Keratinocyte (primary cell): ENCODE measurements around the gene CUL1. TPM values are rescaled to one million over a fixed set of nuclear protein-coding genes. Genes with fewer than 3 reads are reported as not detected.

ENCODE experiments used
- DNase-seq: peaks from one replicate; pipeline ENCODE4 v3.0.0-alpha.2; 2011; ENCODE audit warnings: low read depth, missing footprints, low spot score
- FAIRE-seq: peaks from 2 replicates; lab custom pipeline; 2011; peaks lifted over from hg19 to GRCh38; lab: Jason Lieb, UNC
- H2AFZ ChIP-seq: 2 replicates; pipeline ENCODE4 v1.6.0; 2012; ENCODE audit warnings: low read length, control low read depth, inconsistent platforms; ENCODE audit not compliant: control insufficient read depth
- H3K27ac ChIP-seq: 2 replicates; pipeline ENCODE4 v1.5.1; 2011; ENCODE audit warnings: low read length; ENCODE audit not compliant: control insufficient read depth, insufficient read depth
- H3K27me3 ChIP-seq: 3 replicates; pipeline ENCODE4 v1.6.0; 2011; ENCODE audit warnings: low read length; ENCODE audit not compliant: control insufficient read depth, insufficient read depth; ENCODE audit errors: extremely low read depth
- H3K36me3 ChIP-seq, 2 experiments: 2 replicates in 1 of 2; 3 replicates in 1 of 2; pipeline ENCODE4 v1.5.1; 2011; ENCODE audit warnings: low read length in 2 of 2, mild to moderate bottlenecking in 1 of 2; ENCODE audit not compliant: control insufficient read depth in 2 of 2, insufficient read depth in 2 of 2; ENCODE audit errors: extremely low read depth in 1 of 2
- H3K4me1 ChIP-seq: 3 replicates; pipeline ENCODE4 v1.5.1; 2011; ENCODE audit warnings: low read length; ENCODE audit not compliant: control insufficient read depth, insufficient read depth; ENCODE audit errors: extremely low read depth
- H3K4me2 ChIP-seq: 3 replicates; pipeline ENCODE4 v1.6.0; 2011; ENCODE audit warnings: low read depth, low read length; ENCODE audit not compliant: control insufficient read depth, insufficient read depth; ENCODE audit errors: extremely low read depth
- H3K4me3 ChIP-seq, 3 experiments: fragments of 200-600 bp in 1 of 3; sonication (generic) in 1 of 3; 2 replicates in 2 of 3; 3 replicates in 1 of 3; pipeline ENCODE4 v1.5.1; 2011 to 2016; ENCODE audit warnings: low read length in 3 of 3, mild to moderate bottlenecking in 3 of 3, control low read depth in 2 of 3, inconsistent platforms in 1 of 3, low read depth in 1 of 3, mixed read lengths in 1 of 3, mixed run types in 1 of 3, moderate library complexity in 1 of 3; ENCODE audit not compliant: control insufficient read depth in 2 of 3, insufficient read depth in 2 of 3; ENCODE audit errors: extremely low read depth in 1 of 3
- H3K79me2 ChIP-seq: 2 replicates; pipeline ENCODE4 v1.6.0; 2012; ENCODE audit warnings: low read length; ENCODE audit not compliant: control insufficient read depth, insufficient read depth
- H3K9ac ChIP-seq: 3 replicates; pipeline ENCODE4 v1.6.0; 2011; ENCODE audit warnings: low read length; ENCODE audit not compliant: control insufficient read depth, insufficient read depth; ENCODE audit errors: extremely low read depth
- H3K9me1 ChIP-seq: 3 replicates; pipeline ENCODE4 v1.6.0; 2011; ENCODE audit warnings: low read length; ENCODE audit not compliant: control insufficient read depth, insufficient read depth; ENCODE audit errors: extremely low read depth
- H3K9me3 ChIP-seq: 2 replicates; pipeline ENCODE4 v1.5.1; 2012; ENCODE audit warnings: low read depth, low read length; ENCODE audit not compliant: control insufficient read depth
- H4K20me1 ChIP-seq: 3 replicates; pipeline ENCODE4 v1.6.0; 2011; ENCODE audit warnings: low read length; ENCODE audit not compliant: control insufficient read depth, insufficient read depth; ENCODE audit errors: extremely low read depth
- CTCF ChIP-seq, 3 experiments: IDR thresholded peaks in 1 of 3; conservative IDR thresholded peaks in 1 of 3; optimal IDR thresholded peaks in 1 of 3; 2 replicates in 2 of 3; 3 replicates in 1 of 3; pipeline versions ENCODE3 to v1.5.1; 2011; ENCODE audit warnings: low read length in 3 of 3, mild to moderate bottlenecking in 3 of 3, moderate library complexity in 2 of 3, control low read depth in 1 of 3, inconsistent platforms in 1 of 3; ENCODE audit not compliant: insufficient read depth in 2 of 3; ENCODE audit errors: extremely low read depth in 1 of 3
- EZH2 ChIP-seq: IDR thresholded peaks from one replicate; pipeline ENCODE4 v1.6.1; 2012; ENCODE audit warnings: inconsistent platforms, mild to moderate bottlenecking, low read length, moderate library complexity
- dilution Hi-C: fragments of 300-500 bp; cut with MboI; formaldehyde crosslinking; loops from one replicate; pipeline ENCODE4 v1.7.0; 2020; ENCODE audit warnings: low sequenced_read_pairs; ENCODE audit not compliant: extremely low pct_ligation_motif_present
- polyA plus RNA-seq, 5 experiments: library from polyadenylated mRNA; depleted of rRNA in 3 of 5; stranded (reverse) in 3 of 5; stranded (forward) in 1 of 5; unstranded in 1 of 5; fragments of >200 nt; gene quantifications; 1 replicate in 1 of 5; 2 replicates in 3 of 5; 3 replicates in 1 of 5; pipeline versions ENCODE4 v1.2.1 to v1.2.3, GENCODE V29; 2011 to 2012; ENCODE audit warnings: missing spikeins in 2 of 5, low read depth in 1 of 5, low replicate concordance in 1 of 5

Gene CUL1
- polyA plus RNA-seq, 1 donor (not counting 4 experiments of a cell fraction or from before 2014, with no cell fraction given): 55.4 TPM

- no peak overlapping the region for H3K4me2 ChIP-seq
- H3K9me3 ChIP-seq: no peaks in the 10 kb centered on the region
- no peaks in the 10 kb centered on the region for H4K20me1 ChIP-seq
- TF ChIP-seq EZH2 (no peak), CTCF (optimal IDR thresholded peaks at IDR 0.05 in 1 of 3, IDR thresholded peaks at IDR 0.05 in 1 of 3, conservative IDR thresholded peaks at IDR 0.05 in 1 of 3; ENCODE audit: extremely low read depth in 1 of 3, insufficient read depth in 2 of 3, low read length in 3 of 3) (no peak)
- H2AFZ ChIP-seq: no peak overlapping the region
- no peak overlapping the region for H3K27ac ChIP-seq
- H3K79me2 ChIP-seq: peaks cover 47% of the 10 kb centered on the region
- peaks cover 2% of the 10 kb centered on the region for H3K9me1 ChIP-seq
- FAIRE-seq (no peak), DNase-seq (no peak)
- no peaks in the 10 kb centered on the region for H3K4me1 ChIP-seq
- H3K9ac ChIP-seq: no peak overlapping the region
- H3K27me3 ChIP-seq: no peaks in the 10 kb centered on the region
- dilution Hi-C loops: no loop called here
- peaks cover 14 to 17% of the 10 kb centered on the region in 2 experiments for H3K36me3 ChIP-seq
- H3K4me3 ChIP-seq: no peak overlapping the region
Measured at GRCh38 chr7:148738737-148739535, 40.2 kb downstream of the CUL1 start.

GRCh38 chr7:148746135-148746534 is 47.4 kb downstream of the CUL1 start:
- H3K4me1 ChIP-seq: no peaks in the 10 kb centered on the region
- no peak for FAIRE-seq
- no peak overlapping the region for H3K9ac ChIP-seq
- TF ChIP-seq CTCF (optimal IDR thresholded peaks at IDR 0.05 in 1 of 3, IDR thresholded peaks at IDR 0.05 in 1 of 3, conservative IDR thresholded peaks at IDR 0.05 in 1 of 3; ENCODE audit: extremely low read depth in 1 of 3, insufficient read depth in 2 of 3, low read length in 3 of 3) (no peak), EZH2 (no peak)
- no peaks in the 10 kb centered on the region for H3K9me3 ChIP-seq
- H4K20me1 ChIP-seq: no peaks in the 10 kb centered on the region
- no peak overlapping the region for H3K27ac ChIP-seq
- no peak for DNase-seq
- no peaks in the 10 kb centered on the region for H3K27me3 ChIP-seq
- peaks cover 35% of the 10 kb centered on the region for H3K79me2 ChIP-seq
- dilution Hi-C loops: no loop called here
- no peak overlapping the region for H2AFZ ChIP-seq
- no peak overlapping the region for H3K4me3 ChIP-seq
- H3K36me3 ChIP-seq: peaks cover 3 to 8% of the 10 kb centered on the region in 2 experiments
- no peak overlapping the region for H3K4me2 ChIP-seq
- peaks cover 2% of the 10 kb centered on the region for H3K9me1 ChIP-seq
